GM12878 (cell line): ENCODE measurements around the gene EEFSEC. TPM values are rescaled to one million over a fixed set of nuclear protein-coding genes. Genes with fewer than 3 reads are reported as not detected.

Experiments
- ATAC-seq: fragments of 200-7000 bp; cut with Tn5 transposase; 3 replicates; pipeline ENCODE4 v1.9.1; 2020; ENCODE audit warnings: mild to moderate bottlenecking, moderate library complexity
- BruUV-seq: library from RNA; stranded (reverse); fragments of 400-500 nt; replicated peaks from 2 replicates; lab custom pipeline; 2021; lab: Mats Ljungman, UMichigan
- CTCF ChIA-PET: fragments of 300-600 bp; sonication (Branson Sonifier 250); formaldehyde crosslinking; extraction: SDS; loops from one replicate; lab custom pipeline; 2021; ENCODE audit warnings: inconsistent platforms; lab: Yijun Ruan, JAX
- POLR2A ChIA-PET: fragments of 350-600 bp; formaldehyde crosslinking; extraction: SDS; loops from one replicate; lab custom pipeline; 2021; ENCODE audit warnings: inconsistent platforms; lab: Charles Lee
- RAD21 ChIA-PET: fragments of 300-600 bp; sonication (Branson Sonifier 250); formaldehyde crosslinking; loops from one replicate; lab custom pipeline; 2023; ENCODE audit warnings: antibody characterized with exemption; ENCODE audit not compliant: unreplicated experiment; lab: Charles Lee
- SMC1A ChIA-PET: fragments of 300-600 bp; sonication (Branson Sonifier 250); formaldehyde crosslinking; loops from one replicate; lab custom pipeline; 2023; ENCODE audit not compliant: unreplicated experiment, uncharacterized antibody; lab: Charles Lee
- DNase-seq: peaks from one replicate; pipeline ENCODE4 v3.0.0-alpha.2; 2011; ENCODE audit warnings: low read depth, low spot score
- FAIRE-seq: peaks from 3 replicates; lab custom pipeline; 2011; peaks lifted over from hg19 to GRCh38; lab: Jason Lieb, UNC
- H2AFZ ChIP-seq: 2 replicates; pipeline ENCODE4 v1.6.0; 2011; ENCODE audit warnings: low read depth, low read length, control low read depth; ENCODE audit not compliant: control insufficient read depth
- H3K27ac ChIP-seq: 2 replicates; pipeline ENCODE4 v1.5.1; 2011; ENCODE audit warnings: control low read depth; ENCODE audit not compliant: control insufficient read depth, insufficient read depth
- H3K27me3 ChIP-seq, 2 experiments: replicated peaks in 1 of 2; 2 replicates each; pipeline versions ENCODE4 v1.6.0 to v1.6.1; 2011; ENCODE audit warnings: low read length in 1 of 2; ENCODE audit not compliant: control insufficient read depth in 2 of 2, insufficient read depth in 2 of 2
- H3K36me3 ChIP-seq, 2 experiments: 2 replicates each; pipeline ENCODE4 v1.5.1; 2011; ENCODE audit warnings: low read length in 1 of 2; ENCODE audit not compliant: control insufficient read depth in 2 of 2, insufficient read depth in 2 of 2
- H3K4me1 ChIP-seq: 2 replicates; pipeline ENCODE4 v1.6.1; 2011; ENCODE audit warnings: mild to moderate bottlenecking, low read length, moderate library complexity, mixed read lengths; ENCODE audit not compliant: control insufficient read depth, insufficient read depth
- H3K4me2 ChIP-seq: 2 replicates; pipeline ENCODE4 v1.6.0; 2011; ENCODE audit warnings: control low read depth; ENCODE audit not compliant: control insufficient read depth, insufficient read depth
- H3K4me3 ChIP-seq: fragments of 200-600 bp; sonication (generic); 2 replicates; pipeline ENCODE4 v1.5.1; 2016
- H3K79me2 ChIP-seq: 2 replicates; pipeline ENCODE4 v1.6.0; 2011; ENCODE audit warnings: low read length; ENCODE audit not compliant: control insufficient read depth, insufficient read depth
- H3K9ac ChIP-seq: 2 replicates; pipeline ENCODE4 v1.8.0; 2011; ENCODE audit warnings: low read length, control low read depth, mixed read lengths; ENCODE audit not compliant: control insufficient read depth, insufficient read depth
- H3K9me3 ChIP-seq: replicated peaks from 3 replicates; pipeline ENCODE4 v1.5.1; 2011; ENCODE audit warnings: mild to moderate bottlenecking, low read length; ENCODE audit not compliant: control insufficient read depth, insufficient read depth
- H4K20me1 ChIP-seq: 2 replicates; pipeline ENCODE4 v1.6.0; 2011; ENCODE audit not compliant: control insufficient read depth, insufficient read depth
- CHD4 ChIP-seq: fragments of 200-600 bp; sonication (generic); IDR thresholded peaks from 2 replicates; pipeline ENCODE4 v1.6.1; 2016; ENCODE audit warnings: mild to moderate bottlenecking
- DPF2 ChIP-seq: fragments of 450-650 bp; IDR thresholded peaks from 2 replicates; pipeline ENCODE4 v1.6.1; 2017; ENCODE audit warnings: mild to moderate bottlenecking
- EED ChIP-seq: sonication (generic); IDR thresholded peaks from 2 replicates; pipeline ENCODE4 v1.6.1; 2016; ENCODE audit warnings: antibody characterized with exemption, low read depth
- GATAD2B ChIP-seq: fragments of 450-650 bp; conservative IDR thresholded peaks from 2 replicates; pipeline ENCODE4 v1.6.1; 2017; ENCODE audit warnings: low read depth, mild to moderate bottlenecking, moderate library complexity
- MYC ChIP-seq: IDR thresholded peaks from 2 replicates; pipeline ENCODE4 v1.6.1; 2011; ENCODE audit warnings: mild to moderate bottlenecking, low read length, moderate library complexity, inconsistent platforms; ENCODE audit not compliant: insufficient read depth, insufficient replicate concordance, insufficient read length, severe bottlenecking
- NKRF ChIP-seq: fragments of 450-650 bp; conservative IDR thresholded peaks from 2 replicates; pipeline ENCODE4 v1.6.1; 2017; ENCODE audit warnings: mild to moderate bottlenecking, moderate library complexity
- POLR2AphosphoS5 ChIP-seq: IDR thresholded peaks from 2 replicates; pipeline ENCODE4 v1.6.1; 2011; ENCODE audit warnings: mild to moderate bottlenecking, low read length, inconsistent platforms
- RBBP5 ChIP-seq: fragments of 200-600 bp; sonication (generic); conservative IDR thresholded peaks from 2 replicates; pipeline ENCODE4 v1.6.1; 2016
- RCOR1 ChIP-seq: conservative IDR thresholded peaks from 2 replicates; pipeline ENCODE4 v1.6.1; 2012; ENCODE audit warnings: low read depth, low read length, improper control_type of control experiment
- RELA ChIP-seq: fragments of 450-650 bp; IDR thresholded peaks from 2 replicates; pipeline ENCODE4 v1.8.0; 2014; ENCODE audit warnings: borderline replicate concordance; ENCODE audit not compliant: partially characterized antibody
- SIX5 ChIP-seq: IDR thresholded peaks from 2 replicates; pipeline ENCODE4 v1.6.1; 2011; ENCODE audit warnings: mild to moderate bottlenecking, low read depth, low read length, moderate library complexity; ENCODE audit not compliant: severe bottlenecking
- SMARCA5 ChIP-seq: fragments of 450-650 bp; IDR thresholded peaks from 2 replicates; pipeline ENCODE4 v1.6.1; 2017; ENCODE audit warnings: mild to moderate bottlenecking
- SUZ12 ChIP-seq: fragments of 200-600 bp; sonication (generic); IDR thresholded peaks from one replicate; pipeline ENCODE4 v1.6.1; 2018; ENCODE audit warnings: antibody characterized with exemption, mild to moderate bottlenecking; ENCODE audit not compliant: unreplicated experiment
- ZBED1 ChIP-seq: IDR thresholded peaks from 2 replicates; pipeline ENCODE4 v1.6.1; 2016; ENCODE audit warnings: borderline replicate concordance
- ZNF24 ChIP-seq: fragments of 450-650 bp; IDR thresholded peaks from 2 replicates; pipeline ENCODE4 v1.6.1; 2017; ENCODE audit warnings: antibody characterized with exemption, mild to moderate bottlenecking
- ZNF687 ChIP-seq: fragments of 450-650 bp; IDR thresholded peaks from 2 replicates; pipeline ENCODE4 v1.6.1; 2017; ENCODE audit warnings: mild to moderate bottlenecking, moderate library complexity
- ZSCAN29 ChIP-seq: fragments of 450-650 bp; IDR thresholded peaks from 2 replicates; pipeline ENCODE4 v1.6.1; 2017; ENCODE audit warnings: mild to moderate bottlenecking, moderate library complexity
- WGBS: methylation state at CpG from one replicate; pipeline ENCODE4 v1.1.6; 2016; ENCODE audit warnings: low lambda C conversion rate; ENCODE audit not compliant: insufficient replicate concordance, insufficient coverage; ENCODE audit errors: missing lambda C conversion rate; 5-methylcytosine and 5-hydroxymethylcytosine counted together
- in situ Hi-C: fragments of 300-500 bp; cut with MboI; formaldehyde crosslinking; loops from 9 replicates; pipeline ENCODE4 v1.14.3; 2018; ENCODE audit warnings: mixed read lengths
- intact Hi-C: fragments of 100-400 bp; cut with micrococcal nuclease; formaldehyde crosslinking; loops from one replicate; pipeline ENCODE4 v1.14.2; 2022; ENCODE audit not compliant: unreplicated experiment
- polyA plus RNA-seq, 11 experiments: library from polyadenylated mRNA; depleted of rRNA in 4 of 11; unstranded in 6 of 11; stranded (reverse) in 5 of 11; fragments of >200 nt; fragmentation: Nextera tagmentation in 4 of 11; fragmentation: Illumina TruSeq in 1 of 11; extraction: Ambion mirVana in 4 of 11; extraction: Trizol in 1 of 11; gene quantifications; 1 replicate in 1 of 11; 2 replicates in 10 of 11; pipeline versions ENCODE4 v1.2.1 to v1.2.3, GENCODE V29; 2011 to 2016; ENCODE audit warnings: inconsistent platforms in 2 of 11, missing spikeins in 2 of 11, low read depth in 1 of 11
- total RNA-seq, 4 experiments: library from RNA; depleted of rRNA in 3 of 4; stranded (reverse); fragments of >200 nt in 3 of 4; fragmentation: Illumina TruSeq in 1 of 4; extraction: Trizol in 1 of 4; gene quantifications; 2 replicates each; pipeline versions ENCODE4 v1.2.1 to v1.2.3, GENCODE V29; 2013 to 2021

The EEFSEC gene
- total and polyA plus RNA-seq, 10 of the 15 experiments (the other 5 are each of a cell fraction or from before 2014, with no cell fraction given), result 0.29 to 29.1 (median 16.1) TPM

- intact Hi-C loops, result no loop called here
- Histone ChIP-seq H4K20me1 (no peaks in the 10 kb centered on the region), H2AFZ (peak overlapping the region; percentile 25), H3K9ac (no peak overlapping the region), H3K4me2 (no peak overlapping the region), H3K9me3 (no peaks in the 10 kb centered on the region), H3K79me2 (peaks cover 9% of the 10 kb centered on the region), H3K4me3 (no peak overlapping the region), H3K36me3 (peaks cover 0 to 5% of the 10 kb centered on the region in 2 experiments; a peak in 1 of 4 replicates), H3K27me3 (no peaks in the 10 kb centered on the region), H3K27ac (no peak overlapping the region), H3K4me1 (peaks cover 3% of the 10 kb centered on the region; the same call in 1 of the 2 replicates)
- no peak for DNase-seq
- no peak for FAIRE-seq
- ChIA-PET SMC1A (interaction anchor here (1.6 kb wide), 1 partner anchor 28 kb away, joined by 8 read pairs; the partner anchor contains the start of gene RUVBL1), CTCF (interaction anchor here (1.2 kb wide), 1 partner anchor 18 kb away, joined by 6 read pairs; no protein-coding TSS in a partner anchor), RAD21 (no interaction called here), POLR2A (no interaction called here)
- in situ Hi-C loops, result no loop called here
- no peak for ATAC-seq
- WGBS, result 87% methylated on average over 5 of the region's 5 CpGs
- BruUV-seq, result no TSS peak
- no peak for TF ChIP-seq GATAD2B
- TF ChIP-seq RBBP5, result no peak
- TF ChIP-seq MYC, result no peak
- no peak for TF ChIP-seq RELA
- no peak for TF ChIP-seq NKRF
- no peak for TF ChIP-seq SMARCA5
- TF ChIP-seq DPF2, result no peak
- no peak for TF ChIP-seq POLR2AphosphoS5
- TF ChIP-seq ZNF687, result no peak
- no peak for TF ChIP-seq ZBED1
- no peak for TF ChIP-seq EED
- no peak for TF ChIP-seq SUZ12
- TF ChIP-seq ZNF24, result no peak
- no peak for TF ChIP-seq CHD4
- TF ChIP-seq SIX5, result no peak
- no peak for TF ChIP-seq ZSCAN29
- no peak for TF ChIP-seq RCOR1
- TF ChIP-seq, all 136 proteins: peak for 0
Measured at GRCh38 chr3:128151758-128152274, 1.5 kb upstream of the EEFSEC start.
